HG02588 (cell line): ENCODE measurements around the gene MAP3K14.

Experiments
- ATAC-seq: cut with Tn5 transposase; IDR thresholded peaks from one replicate; pipeline ENCODE4 v1.9.1; 2021; ENCODE audit warnings: mild to moderate bottlenecking, moderate library complexity; ENCODE audit not compliant: unreplicated experiment

The MAP3K14 gene

GRCh38 chr17:45339646-45340605 is 23.1 kb upstream of the MAP3K14 start:
- ATAC-seq = no peak

- no peak for ATAC-seq
Observed at GRCh38 chr17:45338996-45339535, 22.2 kb upstream of the MAP3K14 start.

- no peak for ATAC-seq
Observed at GRCh38 chr17:45338023-45338781, 21.4 kb upstream of the MAP3K14 start.

- ATAC-seq = no peak
Observed at GRCh38 chr17:45336390-45337182, 19.8 kb upstream of the MAP3K14 start.

- ATAC-seq = no peak
Observed at GRCh38 chr17:45335721-45336120, 18.9 kb upstream of the MAP3K14 start.

- ATAC-seq = no peak
Observed at GRCh38 chr17:45334701-45335677, 18.2 kb upstream of the MAP3K14 start.

GRCh38 chr17:45334231-45334630 is 17.4 kb upstream of the MAP3K14 start:
- ATAC-seq = no peak

GRCh38 chr17:45333702-45334092 is 16.9 kb upstream of the MAP3K14 start:
- no peak for ATAC-seq

- ATAC-seq = no peak
Observed at GRCh38 chr17:45332989-45333701, 16.3 kb upstream of the MAP3K14 start.

- ATAC-seq = no peak
Observed at GRCh38 chr17:45332505-45332904, 15.7 kb upstream of the MAP3K14 start.

- no peak for ATAC-seq
Observed at GRCh38 chr17:45326626-45327025, 9.8 kb upstream of the MAP3K14 start.

GRCh38 chr17:45325810-45326209 is 9.0 kb upstream of the MAP3K14 start:
- ATAC-seq = no peak

GRCh38 chr17:45324336-45324735 is 7.5 kb upstream of the MAP3K14 start:
- ATAC-seq = no peak

GRCh38 chr17:45322168-45322567 is 5.3 kb upstream of the MAP3K14 start:
- ATAC-seq = no peak

- no peak for ATAC-seq
Observed at GRCh38 chr17:45320931-45321461, 4.2 kb upstream of the MAP3K14 start.

GRCh38 chr17:45320349-45320930 is 3.6 kb upstream of the MAP3K14 start:
- no peak for ATAC-seq

- no peak for ATAC-seq
Observed at GRCh38 chr17:45319239-45319703, 2.5 kb upstream of the MAP3K14 start.

GRCh38 chr17:45318561-45319230 is 1.9 kb upstream of the MAP3K14 start:
- ATAC-seq = no peak
